LNCAP (cell line): ENCODE results near the gene ZSWIM4.
A peak's percentile ranks its signal among the peaks of the same experiment; 100 is the strongest.

Experiments
- CTCF ChIP-seq: fragments of 450-650 bp; IDR thresholded peaks from 2 replicates; pipeline ENCODE4 v1.5.1; 2017; ENCODE audit warnings: mild to moderate bottlenecking

The ZSWIM4 gene

GRCh38 chr19:13783565-13784500, 11.4 kb upstream of the ZSWIM4 start:
- TF ChIP-seq CTCF = no peak

GRCh38 chr19:13784731-13785452, 10.4 kb upstream of the ZSWIM4 start:
- peak; percentile 55 for TF ChIP-seq CTCF

DNA sequence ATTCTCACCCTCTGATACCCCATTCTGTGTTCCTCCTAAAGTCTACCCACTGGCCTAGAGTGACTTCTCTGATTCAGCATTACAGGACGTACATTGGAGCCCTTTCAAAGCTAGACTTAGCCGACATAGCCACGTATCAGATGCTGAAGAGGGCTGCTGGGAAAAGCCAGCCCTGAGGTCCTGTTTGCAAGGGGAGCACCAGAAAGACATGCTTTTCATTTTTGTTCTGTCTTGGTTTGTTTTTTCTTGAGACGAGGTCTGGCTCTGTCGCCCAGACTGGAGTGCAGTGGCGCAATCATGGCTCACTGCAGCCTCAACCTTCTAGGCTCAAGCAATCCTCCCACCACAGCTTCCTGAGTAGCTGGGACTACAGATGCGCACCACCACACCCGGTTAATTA, 6.3 kb upstream of the ZSWIM4 start:
- TF ChIP-seq CTCF = no peak

- TF ChIP-seq CTCF = no peak
Measured at GRCh38 chr19:13790354-13790753, 4.9 kb upstream of the ZSWIM4 start.

- TF ChIP-seq CTCF = no peak
Measured at GRCh38 chr19:13794398-13794756, 866 bp upstream of the ZSWIM4 start.

DNA sequence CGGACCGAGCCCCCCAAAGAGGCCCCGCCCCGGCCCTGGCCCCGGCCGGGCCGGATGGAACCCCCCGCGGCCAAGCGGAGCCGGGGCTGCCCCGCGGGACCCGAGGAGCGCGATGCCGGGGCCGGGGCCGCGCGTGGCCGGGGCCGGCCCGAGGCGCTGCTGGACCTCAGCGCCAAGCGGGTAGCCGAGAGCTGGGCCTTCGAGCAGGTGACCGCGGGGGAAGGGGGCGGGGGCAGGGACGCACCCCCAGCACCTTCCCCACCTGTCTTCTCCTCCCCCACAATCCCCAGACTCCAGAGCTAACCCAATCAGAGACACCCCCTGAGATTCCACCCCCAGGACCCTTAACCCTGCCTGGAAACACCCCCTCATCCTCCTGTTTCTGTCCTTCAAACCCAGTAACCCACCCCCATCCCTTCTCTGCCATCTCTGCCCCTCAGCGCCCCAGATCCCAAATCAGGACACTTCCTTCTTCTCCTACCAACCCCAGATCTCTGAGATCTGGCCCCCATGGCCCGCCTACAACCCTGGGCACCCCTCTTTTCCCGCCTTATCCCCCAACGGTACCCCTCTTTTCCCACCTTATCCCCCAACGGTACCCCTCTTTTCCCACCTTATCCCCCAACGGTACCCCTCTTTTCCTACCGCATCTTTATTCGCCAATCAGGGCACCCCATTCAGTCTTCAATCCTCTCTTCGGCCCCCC, 505 bp downstream of the ZSWIM4 start:
- TF ChIP-seq CTCF = no peak

DNA sequence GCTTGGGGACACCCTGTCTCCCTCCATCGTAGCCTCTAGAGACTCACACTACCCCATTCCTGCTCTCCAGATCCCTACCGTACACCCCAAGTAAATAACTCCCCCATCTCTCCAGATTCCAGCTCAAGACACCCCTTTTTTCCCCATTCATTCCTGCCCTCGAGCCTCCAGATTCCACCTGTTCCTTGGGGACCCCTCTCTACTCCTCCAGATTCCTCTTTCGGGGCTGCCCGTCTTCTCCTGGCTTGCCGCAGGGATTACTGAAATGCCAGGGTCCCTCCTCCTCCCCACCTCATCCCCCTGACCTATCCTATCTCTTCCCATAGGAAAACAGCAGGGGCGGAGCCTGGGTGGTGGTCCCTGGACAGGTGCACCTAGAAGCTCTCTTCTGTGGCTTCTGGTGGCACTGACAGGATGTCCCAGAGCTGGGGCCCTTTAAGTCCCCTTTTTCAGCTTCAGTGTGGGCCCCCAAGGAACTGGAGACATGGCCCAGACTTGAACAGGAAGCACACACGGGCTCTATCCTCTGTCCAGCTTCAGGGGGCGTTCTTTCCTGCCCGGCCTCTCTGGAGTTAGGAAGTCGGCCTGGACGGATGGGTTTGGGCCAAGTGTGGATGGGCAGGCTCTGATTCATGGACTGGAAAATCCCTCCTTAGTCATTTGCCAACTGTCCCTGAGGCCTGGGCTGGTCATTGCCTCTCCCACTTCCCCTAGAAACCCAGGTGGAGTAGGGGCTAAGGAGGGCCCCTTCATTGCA, 1.2 kb downstream of the ZSWIM4 start:
- no peak for TF ChIP-seq CTCF
